GM19467 (cell line): ENCODE data around the gene KRT6B.

ENCODE experiments used
- ATAC-seq: cut with Tn5 transposase; IDR thresholded peaks from one replicate; pipeline ENCODE4 v1.9.1; 2021; ENCODE audit warnings: mild to moderate bottlenecking, moderate library complexity; ENCODE audit not compliant: unreplicated experiment

KRT6B gene

GRCh38 chr12:52437508-52437907 lies 14.4 kb downstream of the KRT6B start:
- no peak for ATAC-seq

- ATAC-seq = no peak
These were observed 15.0 kb downstream of the KRT6B start for GRCh38 chr12:52436828-52437474.

GRCh38 chr12:52436000-52436827 lies 15.7 kb downstream of the KRT6B start:
- no peak for ATAC-seq

- no peak for ATAC-seq
These were observed 16.3 kb downstream of the KRT6B start for GRCh38 chr12:52435659-52435999.

- ATAC-seq = no peak
These were observed 17.0 kb downstream of the KRT6B start for GRCh38 chr12:52434760-52435530.

GRCh38 chr12:52434081-52434733 lies 17.7 kb downstream of the KRT6B start, which contains the start of gene KRT75:
TSS of gene KRT75 (minus strand) at chr12:52434371. CDS start at chr12:52434304, 67 bp downstream.
- no peak for ATAC-seq

- no peak for ATAC-seq
These were observed 18.4 kb downstream of the KRT6B start for GRCh38 chr12:52433501-52434080.

GRCh38 chr12:52432559-52433207 lies 19.3 kb downstream of the KRT6B start:
- no peak for ATAC-seq

- no peak for ATAC-seq
These were observed 23.8 kb downstream of the KRT6B start for GRCh38 chr12:52428121-52428520.

- ATAC-seq = no peak
These were observed 24.9 kb downstream of the KRT6B start for GRCh38 chr12:52427083-52427482.

- no peak for ATAC-seq
These were observed 25.9 kb downstream of the KRT6B start for GRCh38 chr12:52426034-52426433.

- ATAC-seq = no peak
These were observed 26.5 kb downstream of the KRT6B start for GRCh38 chr12:52425466-52425865.

- no peak for ATAC-seq
These were observed 28.1 kb downstream of the KRT6B start for GRCh38 chr12:52423661-52424500.

- no peak for ATAC-seq
These were observed 28.9 kb downstream of the KRT6B start for GRCh38 chr12:52423035-52423434.

- no peak for ATAC-seq
These were observed 32.3 kb downstream of the KRT6B start for GRCh38 chr12:52419656-52420055.

GRCh38 chr12:52418576-52419110 lies 33.3 kb downstream of the KRT6B start:
- no peak for ATAC-seq

- no peak for ATAC-seq
These were observed 34.2 kb downstream of the KRT6B start for GRCh38 chr12:52417740-52418139.

GRCh38 chr12:52416795-52417194 lies 35.2 kb downstream of the KRT6B start:
- ATAC-seq = no peak
